Hepatocyte (in vitro differentiated cells): ENCODE data around the gene EDNRA. TPM values are rescaled to one million over a fixed set of nuclear protein-coding genes. Genes with fewer than 3 reads are reported as not detected.

Experiments used
- DNase-seq: peaks from one replicate; pipeline ENCODE4 v3.0.0-alpha.2; 2016; ENCODE audit warnings: low spot score
- H2AFZ ChIP-seq: fragments of 200-600 bp; sonication (generic); 2 replicates; pipeline ENCODE4 v1.6.0; 2016; ENCODE audit warnings: antibody characterized with exemption, mild to moderate bottlenecking
- H3K27ac ChIP-seq: fragments of 200-600 bp; sonication (generic); 2 replicates; pipeline ENCODE4 v1.5.1; 2016; ENCODE audit warnings: mild to moderate bottlenecking
- H3K27me3 ChIP-seq: fragments of 200-600 bp; sonication (generic); 2 replicates; pipeline ENCODE4 v1.6.1; 2016
- H3K36me3 ChIP-seq: fragments of 200-600 bp; sonication (generic); replicated peaks from 2 replicates; pipeline ENCODE4 v1.5.1; 2016; ENCODE audit warnings: low read depth; ENCODE audit not compliant: insufficient read depth
- H3K4me1 ChIP-seq: fragments of 200-600 bp; sonication (generic); 2 replicates; pipeline ENCODE4 v1.5.1; 2016; ENCODE audit warnings: mild to moderate bottlenecking, moderate library complexity; ENCODE audit not compliant: insufficient read depth
- H3K4me2 ChIP-seq: fragments of 200-600 bp; sonication (generic); 2 replicates; pipeline ENCODE4 v1.6.0; 2016
- H3K4me3 ChIP-seq: fragments of 200-600 bp; sonication (generic); 2 replicates; pipeline ENCODE4 v1.5.1; 2016; ENCODE audit warnings: mild to moderate bottlenecking
- H3K79me2 ChIP-seq: fragments of 200-600 bp; sonication (generic); 2 replicates; pipeline ENCODE4 v1.6.0; 2017; ENCODE audit warnings: mild to moderate bottlenecking
- H3K9me2 ChIP-seq: fragments of 200-600 bp; sonication (generic); replicated peaks from 2 replicates; pipeline ENCODE4 v1.6.0; 2017; ENCODE audit warnings: mild to moderate bottlenecking; ENCODE audit not compliant: insufficient read depth
- H3K9me3 ChIP-seq: fragments of 200-600 bp; sonication (generic); 2 replicates; pipeline ENCODE4 v1.5.1; 2016; ENCODE audit warnings: low read depth, mild to moderate bottlenecking
- H4K20me1 ChIP-seq: fragments of 200-600 bp; sonication (generic); 2 replicates; pipeline ENCODE4 v1.6.0; 2016; ENCODE audit warnings: mild to moderate bottlenecking; ENCODE audit not compliant: insufficient read depth, poor library complexity, severe bottlenecking
- EZH2 ChIP-seq: fragments of 200-600 bp; sonication (generic); IDR thresholded peaks from 2 replicates; pipeline ENCODE4 v1.6.1; 2016; ENCODE audit warnings: antibody characterized with exemption, mild to moderate bottlenecking, borderline replicate concordance
- EZH2phosphoT487 ChIP-seq: fragments of 200-600 bp; sonication (generic); IDR thresholded peaks from one replicate; pipeline ENCODE4 v1.6.1; 2018; ENCODE audit warnings: antibody characterized with exemption, mild to moderate bottlenecking, low read depth, moderate library complexity; ENCODE audit not compliant: unreplicated experiment, severe bottlenecking
- WGBS: methylation state at CpG from one replicate; pipeline ENCODE4 v1.1.6; 2016; ENCODE audit warnings: low lambda C conversion rate; ENCODE audit errors: missing lambda C conversion rate; 5-methylcytosine and 5-hydroxymethylcytosine counted together
- polyA plus RNA-seq: library from polyadenylated mRNA; unstranded; fragments of >200 nt; fragmentation: Nextera tagmentation; extraction: Ambion mirVana; gene quantifications from 2 replicates; pipeline ENCODE4 v1.2.1, GENCODE V29; 2016
- total RNA-seq: library from RNA; depleted of rRNA; stranded (reverse); fragments of >200 nt; gene quantifications from 2 replicates; pipeline ENCODE4 v1.2.3, GENCODE V29; 2014
- TF ChIP-seq, protein P1 (sequence below): fragments of 200-600 bp; sonication (generic); IDR thresholded peaks from 2 replicates; pipeline ENCODE4 v1.5.1; 2016; ENCODE audit warnings: antibody characterized with exemption, mild to moderate bottlenecking; ENCODE audit not compliant: poor library complexity

EDNRA gene
- total and polyA plus RNA-seq, 2 experiments from 2014 or later: 19.0 to 28.1 TPM

DNA sequence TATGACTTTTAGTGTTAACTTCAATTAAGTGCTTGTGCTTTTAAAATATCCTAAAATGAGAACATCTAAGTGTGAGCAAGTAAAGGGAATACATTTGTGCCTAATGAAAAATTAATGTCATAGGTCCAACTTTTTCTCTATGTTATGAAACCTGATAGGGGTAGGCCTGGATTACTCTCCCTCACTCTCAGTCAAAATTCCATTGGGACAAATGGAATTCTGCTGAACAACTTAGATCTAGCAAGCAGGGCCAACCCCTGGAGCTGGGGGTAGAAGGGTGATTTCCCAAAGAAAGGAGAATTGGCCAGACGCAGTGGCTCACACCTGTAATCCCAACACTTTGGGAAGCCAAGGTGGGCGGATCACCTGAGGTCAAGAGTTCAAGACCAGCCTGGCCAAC lies 67.4 kb downstream of the EDNRA start:
- H3K27me3 ChIP-seq: no peaks in the 10 kb centered on the region
- no peaks in the 10 kb centered on the region for H3K79me2 ChIP-seq
- H3K4me1 ChIP-seq: no peaks in the 10 kb centered on the region
- no peak for DNase-seq
- H3K36me3 ChIP-seq: no peaks in the 10 kb centered on the region
- H3K9me2 ChIP-seq: no peaks in the 10 kb centered on the region
- 96% methylated on average over 2 of the region's 2 CpGs for WGBS
- H3K27ac ChIP-seq: no peak overlapping the region
- no peak overlapping the region for H3K4me3 ChIP-seq
- no peaks in the 10 kb centered on the region for H4K20me1 ChIP-seq
- no peak overlapping the region for H2AFZ ChIP-seq
- H3K9me3 ChIP-seq: no peaks in the 10 kb centered on the region
- H3K4me2 ChIP-seq: no peak overlapping the region
- no peak for TF ChIP-seq EZH2phosphoT487
- no peak for TF ChIP-seq EZH2
- TF ChIP-seq, protein P1, sequence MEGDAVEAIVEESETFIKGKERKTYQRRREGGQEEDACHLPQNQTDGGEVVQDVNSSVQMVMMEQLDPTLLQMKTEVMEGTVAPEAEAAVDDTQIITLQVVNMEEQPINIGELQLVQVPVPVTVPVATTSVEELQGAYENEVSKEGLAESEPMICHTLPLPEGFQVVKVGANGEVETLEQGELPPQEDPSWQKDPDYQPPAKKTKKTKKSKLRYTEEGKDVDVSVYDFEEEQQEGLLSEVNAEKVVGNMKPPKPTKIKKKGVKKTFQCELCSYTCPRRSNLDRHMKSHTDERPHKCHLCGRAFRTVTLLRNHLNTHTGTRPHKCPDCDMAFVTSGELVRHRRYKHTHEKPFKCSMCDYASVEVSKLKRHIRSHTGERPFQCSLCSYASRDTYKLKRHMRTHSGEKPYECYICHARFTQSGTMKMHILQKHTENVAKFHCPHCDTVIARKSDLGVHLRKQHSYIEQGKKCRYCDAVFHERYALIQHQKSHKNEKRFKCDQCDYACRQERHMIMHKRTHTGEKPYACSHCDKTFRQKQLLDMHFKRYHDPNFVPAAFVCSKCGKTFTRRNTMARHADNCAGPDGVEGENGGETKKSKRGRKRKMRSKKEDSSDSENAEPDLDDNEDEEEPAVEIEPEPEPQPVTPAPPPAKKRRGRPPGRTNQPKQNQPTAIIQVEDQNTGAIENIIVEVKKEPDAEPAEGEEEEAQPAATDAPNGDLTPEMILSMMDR: no peak

DNA sequence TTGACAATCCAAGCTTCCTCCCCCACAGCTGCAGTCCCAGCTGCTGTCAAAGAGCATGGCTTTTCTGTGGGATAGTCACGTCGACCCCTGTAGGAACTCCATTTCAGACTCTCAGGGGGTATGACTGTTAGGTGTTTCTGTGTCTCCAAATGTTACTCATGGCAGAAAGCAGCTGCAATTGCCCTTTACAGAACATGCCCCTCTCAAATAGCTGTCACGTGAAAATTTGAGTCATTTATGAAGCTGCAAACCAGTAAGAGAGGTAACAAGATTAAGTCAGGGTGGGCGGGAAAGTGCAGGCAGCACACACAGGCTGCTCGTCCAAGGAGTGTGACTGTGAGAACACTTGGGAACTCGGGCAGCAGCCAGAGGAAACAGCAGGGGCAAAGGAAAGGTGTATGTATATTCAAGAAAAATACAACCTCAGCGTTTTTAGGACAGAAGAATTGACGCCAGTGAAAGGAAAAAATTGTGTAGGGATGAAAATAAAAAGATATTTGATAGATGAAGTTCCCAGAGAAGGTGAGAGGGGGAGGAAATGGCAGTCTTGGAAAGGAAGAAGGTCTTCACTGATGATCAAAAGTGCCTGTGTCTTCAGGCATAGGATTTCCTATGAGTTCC lies 69.8 kb downstream of the EDNRA start:
- Histone ChIP-seq H3K4me3 (no peak overlapping the region), H4K20me1 (no peaks in the 10 kb centered on the region), H3K36me3 (no peaks in the 10 kb centered on the region), H2AFZ (no peak overlapping the region), H3K4me1 (no peaks in the 10 kb centered on the region), H3K9me3 (no peaks in the 10 kb centered on the region), H3K27ac (no peak overlapping the region), H3K4me2 (peak overlapping the region; percentile 15), H3K27me3 (no peaks in the 10 kb centered on the region), H3K79me2 (no peaks in the 10 kb centered on the region), H3K9me2 (no peaks in the 10 kb centered on the region)
- DNase-seq: no peak
- WGBS: 73% methylated on average over 8 of the region's 8 CpGs
- no peak for TF ChIP-seq EZH2phosphoT487
- TF ChIP-seq, protein P1: no peak
- no peak for TF ChIP-seq EZH2

- no peaks in the 10 kb centered on the region for H3K9me2 ChIP-seq
- no peak overlapping the region for H3K27ac ChIP-seq
- no peaks in the 10 kb centered on the region for H3K27me3 ChIP-seq
- no peak overlapping the region for H3K4me2 ChIP-seq
- H3K9me3 ChIP-seq: no peaks in the 10 kb centered on the region
- TF ChIP-seq, protein P1: no peak
- TF ChIP-seq EZH2phosphoT487 (no peak), EZH2 (no peak)
- WGBS: 79% methylated on average over 4 of the region's 4 CpGs
- no peak overlapping the region for H3K4me3 ChIP-seq
- H3K36me3 ChIP-seq: no peaks in the 10 kb centered on the region
- H2AFZ ChIP-seq: peak overlapping the region; percentile 20
- no peak for DNase-seq
- no peaks in the 10 kb centered on the region for H3K79me2 ChIP-seq
- no peaks in the 10 kb centered on the region for H3K4me1 ChIP-seq
- no peaks in the 10 kb centered on the region for H4K20me1 ChIP-seq
These were observed 79.7 kb downstream of the EDNRA start for GRCh38 chr4:147560625-147561024.

DNA sequence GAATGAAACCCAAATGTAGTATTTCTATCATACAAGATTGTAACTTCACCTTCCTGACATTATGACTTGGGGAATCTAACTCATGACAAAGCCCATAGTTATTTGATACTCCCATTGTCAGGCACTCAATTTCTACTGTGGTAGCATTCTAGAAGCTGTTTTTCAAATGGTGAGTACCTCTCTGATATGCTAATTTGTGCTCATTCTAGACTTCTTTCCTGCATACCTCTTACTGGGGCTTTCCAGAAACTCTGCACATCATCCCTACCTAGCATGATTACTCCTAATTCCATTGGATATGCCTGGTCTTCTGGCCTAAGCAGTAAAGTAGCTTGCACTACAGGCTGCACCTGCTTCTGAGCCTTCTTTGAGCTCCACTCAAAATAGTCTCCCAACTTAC lies 85.9 kb downstream of the EDNRA start:
- H3K27ac ChIP-seq: no peak overlapping the region
- no peaks in the 10 kb centered on the region for H3K9me3 ChIP-seq
- no peak for TF ChIP-seq EZH2
- no peak for TF ChIP-seq EZH2phosphoT487
- TF ChIP-seq, protein P1: no peak
- no peaks in the 10 kb centered on the region for H3K9me2 ChIP-seq
- H3K79me2 ChIP-seq: no peaks in the 10 kb centered on the region
- no peak for DNase-seq
- H4K20me1 ChIP-seq: no peaks in the 10 kb centered on the region
- H3K4me3 ChIP-seq: no peak overlapping the region
- no peaks in the 10 kb centered on the region for H3K4me1 ChIP-seq
- no peak overlapping the region for H3K4me2 ChIP-seq
- H3K36me3 ChIP-seq: no peaks in the 10 kb centered on the region
- no peak overlapping the region for H2AFZ ChIP-seq
- no peaks in the 10 kb centered on the region for H3K27me3 ChIP-seq
